ENCODE measurements around the gene ADAMTS12. TPM values are rescaled to one million over a fixed set of nuclear protein-coding genes. Genes with fewer than 3 reads are reported as not detected.

ADAMTS12 gene
- polyA plus RNA-seq, 1 donor (not counting 4 experiments of a cell fraction or from before 2014, with no cell fraction given), result 0.49 TPM

GRCh38 chr5:33720176-33720575 is 171.6 kb downstream of the ADAMTS12 start:
- FAIRE-seq (no peak), DNase-seq (ENCODE audit: low read depth, low spot score) (no peak)
- Histone ChIP-seq H3K27me3 (ENCODE audit: control insufficient read depth, extremely low read depth, insufficient read depth, low read length) (no peaks in the 10 kb centered on the region), H3K4me1 (ENCODE audit: control insufficient read depth, extremely low read depth, insufficient read depth, low read length) (no peaks in the 10 kb centered on the region), H3K27ac (ENCODE audit: control insufficient read depth, insufficient read depth, low read length) (no peak overlapping the region), H3K9me1 (ENCODE audit: control insufficient read depth, extremely low read depth, insufficient read depth, low read length) (no peaks in the 10 kb centered on the region), H3K9ac (ENCODE audit: control insufficient read depth, extremely low read depth, insufficient read depth, low read length) (no peak overlapping the region), H3K36me3 (ENCODE audit: control insufficient read depth in 2 of 2, extremely low read depth in 1 of 2, insufficient read depth in 2 of 2, low read length in 2 of 2) (no peaks in the 10 kb centered on the region), H2AFZ (ENCODE audit: control insufficient read depth, low read length) (no peak overlapping the region), H3K4me3 (ENCODE audit: control insufficient read depth in 2 of 3, extremely low read depth in 1 of 3, insufficient read depth in 2 of 3, low read depth in 1 of 3, low read length in 3 of 3) (no peak overlapping the region), H3K9me3 (ENCODE audit: control insufficient read depth, low read depth, low read length) (no peaks in the 10 kb centered on the region), H3K4me2 (ENCODE audit: control insufficient read depth, extremely low read depth, insufficient read depth, low read depth, low read length) (no peak overlapping the region), H3K79me2 (ENCODE audit: control insufficient read depth, insufficient read depth, low read length) (no peaks in the 10 kb centered on the region), H4K20me1 (ENCODE audit: control insufficient read depth, extremely low read depth, insufficient read depth, low read length) (no peaks in the 10 kb centered on the region)
- dilution Hi-C loops (cut with MboI; ENCODE audit: extremely low pct_ligation_motif_present, low sequenced_read_pairs), result no loop called here
- TF ChIP-seq EZH2 (IDR thresholded peaks at IDR 0.05; ENCODE audit: low read length) (no peak), CTCF (optimal IDR thresholded peaks at IDR 0.05 in 1 of 3, IDR thresholded peaks at IDR 0.05 in 1 of 3, conservative IDR thresholded peaks at IDR 0.05 in 1 of 3; ENCODE audit: extremely low read depth in 1 of 3, insufficient read depth in 2 of 3, low read length in 3 of 3) (no peak)

GRCh38 chr5:33719769-33720168 is 172.0 kb downstream of the ADAMTS12 start:
- no peak overlapping the region for H3K4me3 ChIP-seq (ENCODE audit: control insufficient read depth in 2 of 3, extremely low read depth in 1 of 3, insufficient read depth in 2 of 3, low read depth in 1 of 3, low read length in 3 of 3)
- no peak for TF ChIP-seq EZH2 (IDR thresholded peaks at IDR 0.05; ENCODE audit: low read length)
- no peaks in the 10 kb centered on the region for H3K36me3 ChIP-seq (ENCODE audit: control insufficient read depth in 2 of 2, extremely low read depth in 1 of 2, insufficient read depth in 2 of 2, low read length in 2 of 2)
- no peaks in the 10 kb centered on the region for H3K9me1 ChIP-seq (ENCODE audit: control insufficient read depth, extremely low read depth, insufficient read depth, low read length)
- dilution Hi-C loops (cut with MboI; ENCODE audit: extremely low pct_ligation_motif_present, low sequenced_read_pairs), result no loop called here
- no peaks in the 10 kb centered on the region for H3K9me3 ChIP-seq (ENCODE audit: control insufficient read depth, low read depth, low read length)
- H3K27ac ChIP-seq (ENCODE audit: control insufficient read depth, insufficient read depth, low read length), result no peak overlapping the region
- no peaks in the 10 kb centered on the region for H3K79me2 ChIP-seq (ENCODE audit: control insufficient read depth, insufficient read depth, low read length)
- no peak overlapping the region for H3K9ac ChIP-seq (ENCODE audit: control insufficient read depth, extremely low read depth, insufficient read depth, low read length)
- no peaks in the 10 kb centered on the region for H3K4me1 ChIP-seq (ENCODE audit: control insufficient read depth, extremely low read depth, insufficient read depth, low read length)
- H3K27me3 ChIP-seq (ENCODE audit: control insufficient read depth, extremely low read depth, insufficient read depth, low read length), result no peaks in the 10 kb centered on the region
- H3K4me2 ChIP-seq (ENCODE audit: control insufficient read depth, extremely low read depth, insufficient read depth, low read depth, low read length), result no peak overlapping the region
- no peak overlapping the region for H2AFZ ChIP-seq (ENCODE audit: control insufficient read depth, low read length)
- H4K20me1 ChIP-seq (ENCODE audit: control insufficient read depth, extremely low read depth, insufficient read depth, low read length), result no peaks in the 10 kb centered on the region
- no peak for DNase-seq (ENCODE audit: low read depth, low spot score)
- no peak for FAIRE-seq

GRCh38 chr5:33715661-33716060 is 176.1 kb downstream of the ADAMTS12 start:
- Histone ChIP-seq H3K9me3 (ENCODE audit: control insufficient read depth, low read depth, low read length) (no peaks in the 10 kb centered on the region), H4K20me1 (ENCODE audit: control insufficient read depth, extremely low read depth, insufficient read depth, low read length) (no peaks in the 10 kb centered on the region), H3K27me3 (ENCODE audit: control insufficient read depth, extremely low read depth, insufficient read depth, low read length) (no peaks in the 10 kb centered on the region), H3K79me2 (ENCODE audit: control insufficient read depth, insufficient read depth, low read length) (no peaks in the 10 kb centered on the region), H3K4me1 (ENCODE audit: control insufficient read depth, extremely low read depth, insufficient read depth, low read length) (no peaks in the 10 kb centered on the region), H3K27ac (ENCODE audit: control insufficient read depth, insufficient read depth, low read length) (no peak overlapping the region), H2AFZ (ENCODE audit: control insufficient read depth, low read length) (no peak overlapping the region), H3K36me3 (ENCODE audit: control insufficient read depth in 2 of 2, extremely low read depth in 1 of 2, insufficient read depth in 2 of 2, low read length in 2 of 2) (no peaks in the 10 kb centered on the region), H3K9ac (ENCODE audit: control insufficient read depth, extremely low read depth, insufficient read depth, low read length) (no peak overlapping the region), H3K4me2 (ENCODE audit: control insufficient read depth, extremely low read depth, insufficient read depth, low read depth, low read length) (no peak overlapping the region), H3K4me3 (ENCODE audit: control insufficient read depth in 2 of 3, extremely low read depth in 1 of 3, insufficient read depth in 2 of 3, low read depth in 1 of 3, low read length in 3 of 3) (no peak overlapping the region), H3K9me1 (ENCODE audit: control insufficient read depth, extremely low read depth, insufficient read depth, low read length) (no peaks in the 10 kb centered on the region)
- dilution Hi-C loops (cut with MboI; ENCODE audit: extremely low pct_ligation_motif_present, low sequenced_read_pairs), result no loop called here
- no peak for DNase-seq (ENCODE audit: low read depth, low spot score)
- no peak for TF ChIP-seq EZH2 (IDR thresholded peaks at IDR 0.05; ENCODE audit: low read length)
- TF ChIP-seq CTCF (optimal IDR thresholded peaks at IDR 0.05 in 1 of 3, IDR thresholded peaks at IDR 0.05 in 1 of 3, conservative IDR thresholded peaks at IDR 0.05 in 1 of 3; ENCODE audit: extremely low read depth in 1 of 3, insufficient read depth in 2 of 3, low read length in 3 of 3), result no peak
- no peak for FAIRE-seq
